OCI-LY7 (cell line): ENCODE results near the gene SETBP1. TPM values are rescaled to one million over a fixed set of nuclear protein-coding genes. Genes with fewer than 3 reads are reported as not detected.
A peak's percentile ranks its signal among the peaks of the same experiment; 100 is the strongest.

Experiments
- BruUV-seq: library from RNA; stranded (reverse); fragments of 400-500 nt; replicated peaks from 2 replicates; lab custom pipeline; 2021; lab: Mats Ljungman, UMichigan
- CTCF ChIA-PET: fragments of 300-600 bp; sonication (Branson Sonifier 250); formaldehyde crosslinking; loops from one replicate; lab custom pipeline; 2022; ENCODE audit warnings: antibody characterized with exemption; ENCODE audit not compliant: unreplicated experiment; lab: Charles Lee
- POLR2A ChIA-PET: fragments of 300-600 bp; sonication (Branson Sonifier 250); formaldehyde crosslinking; loops from one replicate; lab custom pipeline; 2022; ENCODE audit warnings: antibody characterized with exemption; lab: Charles Lee
- DNase-seq: peaks from one replicate; pipeline ENCODE4 v3.0.0-alpha.2; 2015; ENCODE audit warnings: low spot score
- H2AFZ ChIP-seq: fragments of 200-600 bp; sonication (generic), shearing (Covaris generic); 2 replicates; pipeline ENCODE4 v1.6.1; 2014; ENCODE audit warnings: mild to moderate bottlenecking, antibody characterized with exemption, low read length, moderate library complexity
- H3K27ac ChIP-seq: fragments of 200-600 bp; sonication (generic); 2 replicates; pipeline ENCODE4 v1.5.1; 2014; ENCODE audit warnings: mixed run types, low read depth, mild to moderate bottlenecking, moderate library complexity, low read length, inconsistent platforms; ENCODE audit not compliant: poor library complexity, severe bottlenecking
- H3K36me3 ChIP-seq: fragments of 200-600 bp; sonication (generic); 2 replicates; pipeline ENCODE4 v1.6.1; 2014; ENCODE audit warnings: mild to moderate bottlenecking, antibody characterized with exemption, low read length, moderate library complexity, mixed read lengths; ENCODE audit not compliant: insufficient read depth
- H3K4me1 ChIP-seq: fragments of 200-600 bp; sonication (generic); 2 replicates; pipeline ENCODE4 v1.5.1; 2014; ENCODE audit warnings: mild to moderate bottlenecking, low read length; ENCODE audit not compliant: insufficient read depth, poor library complexity, severe bottlenecking
- H3K4me2 ChIP-seq: fragments of 200-600 bp; sonication (generic); 2 replicates; pipeline ENCODE4 v1.6.1; 2014; ENCODE audit warnings: mild to moderate bottlenecking, low read length
- H3K4me3 ChIP-seq: fragments of 200-600 bp; sonication (generic); 2 replicates; pipeline ENCODE4 v1.5.1; 2014; ENCODE audit warnings: mild to moderate bottlenecking, low read depth, low read length; ENCODE audit not compliant: poor library complexity, severe bottlenecking
- H3K79me2 ChIP-seq: fragments of 200-600 bp; sonication (generic); 2 replicates; pipeline ENCODE4 v1.6.1; 2016; ENCODE audit warnings: low read depth, mild to moderate bottlenecking, low read length, moderate library complexity, mixed read lengths; ENCODE audit not compliant: insufficient read depth
- H3K9me2 ChIP-seq: fragments of 200-600 bp; sonication (generic); 2 replicates; pipeline ENCODE4 v1.6.1; 2016; ENCODE audit warnings: mild to moderate bottlenecking, low read length, mixed read lengths; ENCODE audit not compliant: insufficient read depth
- H3K9me3 ChIP-seq: fragments of 200-600 bp; sonication (generic); 2 replicates; pipeline ENCODE4 v1.6.1; 2014; ENCODE audit warnings: mild to moderate bottlenecking, mixed run types, low read length, mixed read lengths
- H4K20me1 ChIP-seq: fragments of 200-600 bp; sonication (generic); 2 replicates; pipeline ENCODE4 v1.6.1; 2014; ENCODE audit warnings: mild to moderate bottlenecking, antibody characterized with exemption, low read length, moderate library complexity, mixed read lengths; ENCODE audit not compliant: insufficient read depth
- EZH2phosphoT487 ChIP-seq: fragments of 200-600 bp; sonication (generic); IDR thresholded peaks from 2 replicates; pipeline ENCODE4 v1.6.1; 2018; ENCODE audit warnings: low read depth, borderline replicate concordance, mild to moderate bottlenecking, mixed run types, antibody characterized with exemption, low read length, moderate library complexity, mixed read lengths
- intact Hi-C: fragments of 100-400 bp; cut with micrococcal nuclease; formaldehyde crosslinking; loops from one replicate; pipeline ENCODE4 v1.10.0; 2022; ENCODE audit not compliant: unreplicated experiment
- total RNA-seq, 2 experiments: library from RNA; depleted of rRNA in 1 of 2; stranded (reverse); fragments of >200 nt in 1 of 2; shearing (Covaris generic) in 1 of 2; gene quantifications; 2 replicates each; pipeline ENCODE4 v1.2.3, GENCODE V29; 2014 to 2022
- TF ChIP-seq, protein P1 (sequence below): fragments of 200-600 bp; sonication (generic); conservative IDR thresholded peaks from 2 replicates; pipeline ENCODE4 v1.5.1; 2014; ENCODE audit warnings: mild to moderate bottlenecking, antibody characterized with exemption, low read length, moderate library complexity, mixed read lengths

Gene SETBP1
- total RNA-seq, 2 experiments from 2014 or later, result 2.6 to 9.1 TPM

DNA sequence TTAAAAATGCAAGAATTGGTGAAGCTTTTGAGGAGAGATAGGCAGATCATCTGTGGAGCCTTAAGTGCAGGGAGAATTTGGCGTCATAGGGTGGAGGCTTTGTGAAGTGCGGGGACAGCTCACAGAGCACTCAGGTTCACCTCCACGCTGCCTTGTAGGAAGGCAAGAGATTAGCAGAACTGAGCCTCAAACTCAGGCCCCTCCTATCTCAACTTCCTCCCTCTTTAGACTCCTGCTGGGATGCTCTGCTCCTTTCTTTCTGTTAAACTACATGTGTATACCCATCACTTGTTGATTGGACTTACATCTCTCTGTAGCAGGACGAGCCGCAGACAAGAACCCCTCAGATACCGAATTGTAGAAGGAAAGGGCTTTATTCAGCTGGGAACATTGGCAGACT lies 422.2 kb downstream of the SETBP1 start:
- Histone ChIP-seq H4K20me1 (no peaks in the 10 kb centered on the region), H3K4me1 (peaks cover 66% of the 10 kb centered on the region), H3K36me3 (no peaks in the 10 kb centered on the region), H3K4me3 (peak overlapping the region; percentile 24), H3K9me2 (no peaks in the 10 kb centered on the region), H3K4me2 (peak overlapping the region; percentile 79), H3K27ac (peak overlapping the region; percentile 93), H3K79me2 (no peaks in the 10 kb centered on the region), H3K9me3 (no peaks in the 10 kb centered on the region), H2AFZ (peak overlapping the region; percentile 91)
- POLR2A ChIA-PET, result no interaction called here
- TF ChIP-seq, protein P1, sequence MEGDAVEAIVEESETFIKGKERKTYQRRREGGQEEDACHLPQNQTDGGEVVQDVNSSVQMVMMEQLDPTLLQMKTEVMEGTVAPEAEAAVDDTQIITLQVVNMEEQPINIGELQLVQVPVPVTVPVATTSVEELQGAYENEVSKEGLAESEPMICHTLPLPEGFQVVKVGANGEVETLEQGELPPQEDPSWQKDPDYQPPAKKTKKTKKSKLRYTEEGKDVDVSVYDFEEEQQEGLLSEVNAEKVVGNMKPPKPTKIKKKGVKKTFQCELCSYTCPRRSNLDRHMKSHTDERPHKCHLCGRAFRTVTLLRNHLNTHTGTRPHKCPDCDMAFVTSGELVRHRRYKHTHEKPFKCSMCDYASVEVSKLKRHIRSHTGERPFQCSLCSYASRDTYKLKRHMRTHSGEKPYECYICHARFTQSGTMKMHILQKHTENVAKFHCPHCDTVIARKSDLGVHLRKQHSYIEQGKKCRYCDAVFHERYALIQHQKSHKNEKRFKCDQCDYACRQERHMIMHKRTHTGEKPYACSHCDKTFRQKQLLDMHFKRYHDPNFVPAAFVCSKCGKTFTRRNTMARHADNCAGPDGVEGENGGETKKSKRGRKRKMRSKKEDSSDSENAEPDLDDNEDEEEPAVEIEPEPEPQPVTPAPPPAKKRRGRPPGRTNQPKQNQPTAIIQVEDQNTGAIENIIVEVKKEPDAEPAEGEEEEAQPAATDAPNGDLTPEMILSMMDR, result no peak
- no peak for TF ChIP-seq EZH2phosphoT487
- BruUV-seq, result no TSS peak
- peak; percentile 21 for DNase-seq
- CTCF ChIA-PET, result no interaction called here
- intact Hi-C loops, result loop anchor here (1.0 to 5.0 kb wide), 2 partner anchors 109 to 344 kb away; no protein-coding TSS in a partner anchor

- Histone ChIP-seq H3K9me2 (no peaks in the 10 kb centered on the region), H3K27ac (peak overlapping the region; percentile 93), H4K20me1 (no peaks in the 10 kb centered on the region), H3K4me1 (peaks cover 66% of the 10 kb centered on the region), H3K4me3 (peak overlapping the region; percentile 44), H3K79me2 (no peaks in the 10 kb centered on the region), H3K4me2 (peak overlapping the region; percentile 79), H2AFZ (peak overlapping the region; percentile 91), H3K36me3 (no peaks in the 10 kb centered on the region), H3K9me3 (no peaks in the 10 kb centered on the region)
- POLR2A ChIA-PET, result interaction anchor here (0.6 to 1.4 kb wide), 2 partner anchors 297 to 344 kb away, joined by 3 to 5 read pairs; no protein-coding TSS in a partner anchor
- intact Hi-C loops, result loop anchor here (1.0 to 5.0 kb wide), 3 partner anchors 109 to 424 kb away; no protein-coding TSS in a partner anchor
- no TSS peak for BruUV-seq
- TF ChIP-seq, protein P1, result no peak
- no peak for TF ChIP-seq EZH2phosphoT487
- peak; percentile 71 for DNase-seq
- CTCF ChIA-PET, result no interaction called here
Observed at GRCh38 chr18:45103319-45104048, 422.8 kb downstream of the SETBP1 start.

GRCh38 chr18:45104049-45104395 lies 423.3 kb downstream of the SETBP1 start:
- TF ChIP-seq EZH2phosphoT487, result no peak
- TF ChIP-seq, protein P1, result no peak
- Histone ChIP-seq H3K36me3 (no peaks in the 10 kb centered on the region), H2AFZ (peak overlapping the region; percentile 74; the same call in 1 of the 2 replicates), H3K27ac (peak overlapping the region; percentile 93), H3K4me1 (peaks cover 66% of the 10 kb centered on the region), H3K9me2 (no peaks in the 10 kb centered on the region), H3K79me2 (no peaks in the 10 kb centered on the region), H3K4me2 (peak overlapping the region; percentile 79), H3K9me3 (no peaks in the 10 kb centered on the region), H4K20me1 (no peaks in the 10 kb centered on the region), H3K4me3 (peak overlapping the region; percentile 44)
- intact Hi-C loops, result loop anchor here (1.0 to 5.0 kb wide), 2 partner anchors 108 to 425 kb away; no protein-coding TSS in a partner anchor
- BruUV-seq, result no TSS peak
- ChIA-PET CTCF (no interaction called here), POLR2A (interaction anchor here (0.6 to 1.4 kb wide), 2 partner anchors 298 to 344 kb away, joined by 3 to 5 read pairs; no protein-coding TSS in a partner anchor)
- DNase-seq, result peak; percentile 48
